Measurements from ENCODE around the gene PRUNE2.
A peak's percentile ranks its signal among the peaks of the same experiment; 100 is the strongest.

The PRUNE2 gene

DNA sequence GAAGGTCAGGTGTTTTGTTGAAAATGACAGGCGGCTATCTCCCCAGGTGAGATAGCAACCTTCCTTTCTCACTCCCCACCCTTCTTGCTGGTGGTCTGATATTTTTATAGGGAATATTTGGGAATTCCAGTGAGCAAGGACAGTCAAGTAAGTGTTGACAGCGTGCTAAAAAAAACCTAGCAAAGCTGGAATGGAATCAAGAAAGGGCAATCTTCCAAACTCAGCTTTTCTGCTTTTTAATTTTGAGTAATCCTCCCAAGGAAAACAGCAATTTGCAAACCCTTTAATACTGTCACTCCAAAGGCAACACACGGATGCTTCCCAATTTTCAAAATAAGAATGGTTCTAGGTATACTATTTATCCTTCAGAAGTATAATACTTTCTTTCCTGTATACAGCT, 285.3 kb downstream of the PRUNE2 start:
- TF ChIP-seq, protein P1, sequence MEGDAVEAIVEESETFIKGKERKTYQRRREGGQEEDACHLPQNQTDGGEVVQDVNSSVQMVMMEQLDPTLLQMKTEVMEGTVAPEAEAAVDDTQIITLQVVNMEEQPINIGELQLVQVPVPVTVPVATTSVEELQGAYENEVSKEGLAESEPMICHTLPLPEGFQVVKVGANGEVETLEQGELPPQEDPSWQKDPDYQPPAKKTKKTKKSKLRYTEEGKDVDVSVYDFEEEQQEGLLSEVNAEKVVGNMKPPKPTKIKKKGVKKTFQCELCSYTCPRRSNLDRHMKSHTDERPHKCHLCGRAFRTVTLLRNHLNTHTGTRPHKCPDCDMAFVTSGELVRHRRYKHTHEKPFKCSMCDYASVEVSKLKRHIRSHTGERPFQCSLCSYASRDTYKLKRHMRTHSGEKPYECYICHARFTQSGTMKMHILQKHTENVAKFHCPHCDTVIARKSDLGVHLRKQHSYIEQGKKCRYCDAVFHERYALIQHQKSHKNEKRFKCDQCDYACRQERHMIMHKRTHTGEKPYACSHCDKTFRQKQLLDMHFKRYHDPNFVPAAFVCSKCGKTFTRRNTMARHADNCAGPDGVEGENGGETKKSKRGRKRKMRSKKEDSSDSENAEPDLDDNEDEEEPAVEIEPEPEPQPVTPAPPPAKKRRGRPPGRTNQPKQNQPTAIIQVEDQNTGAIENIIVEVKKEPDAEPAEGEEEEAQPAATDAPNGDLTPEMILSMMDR (IDR thresholded peaks at IDR 0.05; ENCODE audit: low read depth, low read length): no peak
- in situ Hi-C loops (cut with HindIII; ENCODE audit: low sequenced_read_pairs): no loop called here
- no peak for DNase-seq (ENCODE audit: low read depth, low spot score)
- H3K4me3 ChIP-seq (ENCODE audit: low read depth, low read length): no peak overlapping the region

DNA sequence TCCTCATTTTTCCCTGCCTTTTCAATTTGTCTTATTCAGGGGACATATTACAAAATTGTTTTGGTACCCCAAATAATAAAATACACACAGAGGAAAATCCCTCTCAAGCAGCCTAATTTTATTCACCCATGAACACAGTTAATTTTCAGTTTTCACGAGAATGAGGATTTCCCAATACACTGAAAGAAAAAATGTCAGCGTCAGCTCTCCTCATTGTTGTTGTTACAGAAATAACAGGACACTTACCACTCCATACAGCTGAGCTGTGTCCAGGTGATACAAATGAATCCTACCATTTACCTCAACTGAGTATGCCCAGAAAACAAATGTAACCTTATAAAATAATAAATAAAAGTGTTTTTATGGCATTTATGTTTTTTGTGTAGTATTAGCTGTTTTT, 286.3 kb downstream of the PRUNE2 start:
- H3K4me3 ChIP-seq (ENCODE audit: low read depth, low read length): no peak overlapping the region
- TF ChIP-seq, protein P1 (IDR thresholded peaks at IDR 0.05; ENCODE audit: low read depth, low read length): no peak
- DNase-seq (ENCODE audit: low read depth, low spot score): no peak
- in situ Hi-C loops (cut with HindIII; ENCODE audit: low sequenced_read_pairs): no loop called here

DNA sequence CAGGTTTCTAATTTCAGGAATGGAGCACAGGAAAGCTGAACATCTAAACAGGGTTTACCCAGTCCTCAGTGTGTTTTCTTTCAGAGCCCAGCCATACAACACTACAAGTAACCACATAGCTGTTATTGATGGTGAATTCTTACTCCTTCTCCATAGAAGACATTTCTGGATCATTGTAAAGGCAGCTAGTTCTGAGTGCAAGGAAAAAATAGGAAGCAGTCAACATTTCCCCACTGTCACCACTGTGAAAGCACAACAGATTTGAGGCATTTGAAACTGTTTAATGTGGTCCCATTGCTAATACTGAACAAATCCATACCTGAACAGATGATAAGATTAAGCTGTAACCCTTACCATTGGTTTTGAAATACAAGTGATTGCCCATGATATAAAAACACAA, 286.7 kb downstream of the PRUNE2 start:
- DNase-seq (ENCODE audit: low read depth, low spot score): no peak
- TF ChIP-seq, protein P1 (IDR thresholded peaks at IDR 0.05; ENCODE audit: low read depth, low read length): no peak
- no peak overlapping the region for H3K4me3 ChIP-seq (ENCODE audit: low read depth, low read length)
- in situ Hi-C loops (cut with HindIII; ENCODE audit: low sequenced_read_pairs): no loop called here

DNA sequence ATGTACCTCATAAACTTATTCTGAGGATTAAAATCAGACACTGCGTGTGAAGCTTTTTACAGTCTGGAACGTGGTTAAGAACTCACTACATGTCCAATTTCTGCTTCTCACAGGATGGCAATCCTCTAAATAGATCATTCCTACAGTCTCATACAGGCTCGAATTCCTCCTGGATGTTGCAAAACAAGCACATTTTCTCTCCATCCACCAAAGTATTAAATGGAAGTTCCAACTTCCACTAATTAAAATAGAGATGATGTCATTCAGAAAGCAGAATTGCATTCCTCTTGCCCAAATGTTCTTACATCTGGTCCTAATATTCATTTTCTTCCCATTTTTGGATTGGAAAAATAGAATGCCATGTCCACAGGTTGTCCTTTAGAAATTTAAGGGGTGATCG, 287.2 kb downstream of the PRUNE2 start:
- DNase-seq (ENCODE audit: low read depth, low spot score): peak; percentile 33
- in situ Hi-C loops (cut with HindIII; ENCODE audit: low sequenced_read_pairs): no loop called here
- TF ChIP-seq, protein P1 (IDR thresholded peaks at IDR 0.05; ENCODE audit: low read depth, low read length): no peak
- H3K4me3 ChIP-seq (ENCODE audit: low read depth, low read length): no peak overlapping the region

DNA sequence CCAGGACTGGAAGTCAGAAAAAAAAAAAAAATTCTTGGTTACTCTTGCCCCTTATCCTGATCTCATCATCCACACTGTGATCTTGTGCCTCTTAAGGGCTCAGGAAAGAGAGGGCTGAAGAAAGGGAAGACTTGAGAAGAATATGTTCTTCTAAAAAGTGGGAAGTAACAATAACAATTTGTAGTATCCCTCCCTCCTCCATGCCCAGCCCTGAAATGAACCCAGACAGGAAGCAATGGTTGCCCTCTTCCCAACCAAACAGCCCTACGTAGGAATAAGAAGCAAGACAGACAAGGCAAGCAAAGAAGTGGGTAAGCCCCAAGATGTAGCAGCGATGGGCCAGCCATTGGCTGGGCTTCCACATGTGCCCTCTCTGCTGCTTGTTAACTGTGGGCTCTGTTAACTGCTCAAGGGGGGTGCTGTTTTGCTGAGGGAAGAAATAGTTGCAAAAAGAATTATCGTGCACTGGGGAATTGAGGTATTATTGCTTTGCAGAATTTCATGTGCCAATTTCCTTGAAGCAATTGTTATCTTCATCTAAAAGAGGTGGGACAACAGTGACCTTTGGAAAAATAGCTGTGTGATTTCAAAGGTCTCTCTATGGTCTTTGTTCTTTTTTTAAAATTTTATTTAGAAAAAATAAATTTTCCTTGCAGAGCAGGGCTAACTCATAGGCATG, 288.3 kb downstream of the PRUNE2 start:
- no peak for DNase-seq (ENCODE audit: low read depth, low spot score)
- in situ Hi-C loops (cut with HindIII; ENCODE audit: low sequenced_read_pairs): no loop called here
- H3K4me3 ChIP-seq (ENCODE audit: low read depth, low read length): no peak overlapping the region
- TF ChIP-seq, protein P1 (IDR thresholded peaks at IDR 0.05; ENCODE audit: low read depth, low read length): no peak

DNA sequence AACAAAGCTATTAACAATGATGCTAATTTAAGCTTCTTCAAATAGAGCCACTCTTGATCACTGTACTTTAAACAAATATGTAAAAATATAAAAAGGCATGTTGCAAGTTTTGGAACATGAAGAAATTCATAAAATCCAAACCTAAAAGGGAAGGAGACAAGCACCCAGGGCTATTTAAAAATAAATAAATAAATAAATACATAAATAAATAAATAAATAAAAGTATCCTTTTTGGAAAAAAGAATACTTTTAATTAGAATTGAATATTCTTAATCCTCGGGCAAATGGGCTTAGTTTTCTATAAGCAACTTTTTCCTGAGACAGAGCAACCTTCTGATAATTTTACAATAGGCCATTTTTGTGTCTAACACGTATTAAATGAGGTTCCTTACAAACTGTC, 289.1 kb downstream of the PRUNE2 start:
- H3K4me3 ChIP-seq (ENCODE audit: low read depth, low read length): no peak overlapping the region
- TF ChIP-seq, protein P1 (IDR thresholded peaks at IDR 0.05; ENCODE audit: low read depth, low read length): no peak
- DNase-seq (ENCODE audit: low read depth, low spot score): no peak
- in situ Hi-C loops (cut with HindIII; ENCODE audit: low sequenced_read_pairs): no loop called here
